ENCODE measurements around the gene ATP8A2. TPM values are rescaled to one million over a fixed set of nuclear protein-coding genes. Genes with fewer than 3 reads are reported as not detected.

Gene ATP8A2
- total RNA-seq, 1 donor from 2014 or later = 39.1 TPM

- Mint-ChIP-seq H3K4me1 (peaks cover 19% of the 10 kb centered on the region), H3K27me3 (ENCODE audit: low read depth) (no peaks in the 10 kb centered on the region), H3K4me3 (no peak overlapping the region), H3K9me3 (no peaks in the 10 kb centered on the region), H3K36me3 (no peaks in the 10 kb centered on the region), H3K27ac (no peak overlapping the region)
- DNase-seq (ENCODE audit: low spot score in 2 of 2, unreplicated experiment in 2 of 2) = no peak
- TF ChIP-seq, protein P1, sequence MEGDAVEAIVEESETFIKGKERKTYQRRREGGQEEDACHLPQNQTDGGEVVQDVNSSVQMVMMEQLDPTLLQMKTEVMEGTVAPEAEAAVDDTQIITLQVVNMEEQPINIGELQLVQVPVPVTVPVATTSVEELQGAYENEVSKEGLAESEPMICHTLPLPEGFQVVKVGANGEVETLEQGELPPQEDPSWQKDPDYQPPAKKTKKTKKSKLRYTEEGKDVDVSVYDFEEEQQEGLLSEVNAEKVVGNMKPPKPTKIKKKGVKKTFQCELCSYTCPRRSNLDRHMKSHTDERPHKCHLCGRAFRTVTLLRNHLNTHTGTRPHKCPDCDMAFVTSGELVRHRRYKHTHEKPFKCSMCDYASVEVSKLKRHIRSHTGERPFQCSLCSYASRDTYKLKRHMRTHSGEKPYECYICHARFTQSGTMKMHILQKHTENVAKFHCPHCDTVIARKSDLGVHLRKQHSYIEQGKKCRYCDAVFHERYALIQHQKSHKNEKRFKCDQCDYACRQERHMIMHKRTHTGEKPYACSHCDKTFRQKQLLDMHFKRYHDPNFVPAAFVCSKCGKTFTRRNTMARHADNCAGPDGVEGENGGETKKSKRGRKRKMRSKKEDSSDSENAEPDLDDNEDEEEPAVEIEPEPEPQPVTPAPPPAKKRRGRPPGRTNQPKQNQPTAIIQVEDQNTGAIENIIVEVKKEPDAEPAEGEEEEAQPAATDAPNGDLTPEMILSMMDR (IDR thresholded peaks at IDR 0.05; ENCODE audit: unreplicated experiment) = no peak
Observed at GRCh38 chr13:25584087-25584486, 212.3 kb downstream of the ATP8A2 start.

DNA sequence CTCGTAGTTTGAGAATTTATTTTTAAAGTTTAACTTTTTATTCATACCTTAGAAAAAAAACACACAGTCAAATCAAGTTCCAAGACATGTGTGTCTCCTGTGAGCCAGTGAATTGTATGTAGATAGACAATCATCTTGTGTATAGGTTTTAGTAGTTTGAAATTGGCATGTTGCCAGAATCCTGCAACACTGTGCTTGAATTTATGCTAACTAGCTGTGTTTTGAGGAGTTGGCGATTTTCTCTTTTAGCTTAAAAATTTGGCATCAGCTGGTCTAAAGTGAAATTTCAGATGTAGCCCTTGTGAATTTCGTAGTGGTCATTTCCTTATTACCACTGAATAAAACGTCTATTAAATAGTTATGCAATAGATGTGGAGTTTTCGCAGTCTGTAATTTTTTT is 213.2 kb downstream of the ATP8A2 start:
- Mint-ChIP-seq H3K4me3 (no peak overlapping the region), H3K27ac (no peak overlapping the region), H3K36me3 (no peaks in the 10 kb centered on the region), H3K9me3 (no peaks in the 10 kb centered on the region), H3K27me3 (ENCODE audit: low read depth) (no peaks in the 10 kb centered on the region), H3K4me1 (peaks cover 19% of the 10 kb centered on the region)
- TF ChIP-seq, protein P1 (IDR thresholded peaks at IDR 0.05; ENCODE audit: unreplicated experiment) = no peak
- no peak for DNase-seq (ENCODE audit: low spot score in 2 of 2, unreplicated experiment in 2 of 2)

- Mint-ChIP-seq H3K4me1 (peaks cover 19% of the 10 kb centered on the region), H3K36me3 (peaks cover 7% of the 10 kb centered on the region), H3K27me3 (ENCODE audit: low read depth) (no peaks in the 10 kb centered on the region), H3K27ac (no peak overlapping the region), H3K9me3 (peaks cover 5% of the 10 kb centered on the region), H3K4me3 (no peak overlapping the region)
- TF ChIP-seq, protein P1 (IDR thresholded peaks at IDR 0.05; ENCODE audit: unreplicated experiment) = no peak
- no peak for DNase-seq (ENCODE audit: low spot score in 2 of 2, unreplicated experiment in 2 of 2)
Observed at GRCh38 chr13:25587326-25587980, 215.7 kb downstream of the ATP8A2 start.

DNA sequence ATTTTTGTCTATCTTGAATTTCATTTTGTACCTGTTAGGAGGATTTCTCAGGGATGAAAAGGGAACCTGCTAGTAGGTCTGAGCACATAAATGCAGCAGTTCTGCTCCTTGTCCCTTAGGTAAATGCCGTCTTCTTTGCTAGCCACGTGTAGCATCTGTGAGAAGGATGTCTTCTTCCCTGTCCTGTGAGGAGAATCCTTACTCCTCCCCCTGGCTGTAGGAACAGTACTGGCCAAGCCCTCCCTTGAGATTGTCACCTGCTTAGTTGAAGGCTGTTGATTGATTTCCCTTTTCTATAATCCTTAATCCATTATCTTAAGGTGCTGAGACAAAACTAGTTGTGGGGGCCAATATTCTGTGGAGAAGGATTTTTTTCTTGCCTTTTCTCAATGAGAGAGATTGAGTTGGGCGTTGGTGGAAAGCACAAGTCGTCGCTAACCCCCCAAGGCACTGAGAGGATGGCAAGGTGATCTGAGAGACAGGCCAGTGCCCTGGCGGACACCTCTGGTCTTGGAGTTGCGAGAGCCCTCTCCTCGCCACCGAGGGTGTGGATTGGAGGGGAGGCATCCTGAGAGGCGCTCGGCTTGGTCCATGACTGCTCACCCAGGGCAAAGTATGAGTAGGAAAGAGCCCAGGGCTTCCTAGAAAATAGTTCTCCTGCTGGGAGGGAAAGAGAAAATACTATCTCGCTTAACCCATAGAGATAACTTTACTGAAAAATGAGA is 216.7 kb downstream of the ATP8A2 start:
- H3K36me3 Mint-ChIP-seq = peaks cover 7% of the 10 kb centered on the region
- DNase-seq (ENCODE audit: low spot score in 2 of 2, unreplicated experiment in 2 of 2) = no peak
- no peaks in the 10 kb centered on the region for H3K27me3 Mint-ChIP-seq (ENCODE audit: low read depth)
- no peak overlapping the region for H3K4me3 Mint-ChIP-seq
- peaks cover 5% of the 10 kb centered on the region for H3K9me3 Mint-ChIP-seq
- H3K27ac Mint-ChIP-seq = no peak overlapping the region
- H3K4me1 Mint-ChIP-seq = peaks cover 19% of the 10 kb centered on the region
- TF ChIP-seq, protein P1 (IDR thresholded peaks at IDR 0.05; ENCODE audit: unreplicated experiment) = no peak

DNA sequence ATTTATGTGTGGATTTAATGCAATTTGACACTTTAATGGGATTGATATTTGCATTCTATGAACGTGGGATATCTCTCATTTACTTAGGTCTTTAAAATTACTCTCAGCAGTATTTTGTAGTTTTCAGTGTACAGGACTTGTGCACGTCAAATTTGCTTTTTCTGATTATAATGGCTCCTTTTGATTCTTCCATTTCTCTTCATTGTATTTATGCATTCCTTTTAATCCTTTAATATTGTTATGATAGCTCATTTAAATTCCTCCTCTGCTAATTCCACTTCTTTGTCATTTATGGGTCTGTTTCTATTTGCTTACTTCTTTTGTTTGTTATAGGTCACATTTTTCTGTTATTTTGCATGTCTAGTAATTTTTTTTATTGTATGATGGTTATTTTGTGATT is 226.6 kb downstream of the ATP8A2 start:
- Mint-ChIP-seq H3K36me3 (peaks cover 14% of the 10 kb centered on the region), H3K27me3 (ENCODE audit: low read depth) (no peaks in the 10 kb centered on the region), H3K4me1 (no peaks in the 10 kb centered on the region), H3K4me3 (no peak overlapping the region), H3K27ac (no peak overlapping the region), H3K9me3 (peaks cover 4% of the 10 kb centered on the region)
- DNase-seq (ENCODE audit: low spot score in 2 of 2, unreplicated experiment in 2 of 2) = no peak
- TF ChIP-seq, protein P1 (IDR thresholded peaks at IDR 0.05; ENCODE audit: unreplicated experiment) = no peak

All from mesothelial cell of epicardium (in vitro differentiated cells).